ENCODE results near the gene ZNF384. TPM values are rescaled to one million over a fixed set of nuclear protein-coding genes. Genes with fewer than 3 reads are reported as not detected.
A peak's percentile ranks its signal among the peaks of the same experiment; 100 is the strongest.

Gene ZNF384
- total and polyA plus RNA-seq, 10 of the 15 experiments (the other 5 are each of a cell fraction or from before 2014, with no cell fraction given): 0.46 to 81.5 (median 30.5) TPM

DNA sequence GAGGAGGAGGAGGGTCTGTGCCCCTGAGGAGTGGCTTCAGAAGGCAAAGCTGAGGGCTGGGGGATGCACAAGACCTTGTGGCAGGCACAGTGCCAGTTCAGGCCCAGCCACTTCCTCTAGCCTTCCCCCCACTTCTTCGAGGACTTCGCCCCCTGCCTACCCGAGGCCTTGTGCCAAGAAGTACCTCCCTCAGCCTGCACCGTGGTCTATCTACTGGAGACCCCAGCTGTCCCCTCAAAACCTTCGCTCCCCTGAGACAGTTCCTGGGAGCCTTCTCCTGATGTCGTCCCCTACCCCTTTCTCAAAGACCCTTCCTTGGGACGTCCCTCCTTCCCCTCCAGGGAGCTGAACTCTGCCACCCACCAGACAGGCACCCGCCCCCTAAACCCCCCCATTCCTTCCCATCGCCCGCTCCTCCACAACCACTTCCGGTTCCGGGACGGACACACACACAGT lies 604 bp downstream of the ZNF384 start (continued):
- TF ChIP-seq, protein P1, sequence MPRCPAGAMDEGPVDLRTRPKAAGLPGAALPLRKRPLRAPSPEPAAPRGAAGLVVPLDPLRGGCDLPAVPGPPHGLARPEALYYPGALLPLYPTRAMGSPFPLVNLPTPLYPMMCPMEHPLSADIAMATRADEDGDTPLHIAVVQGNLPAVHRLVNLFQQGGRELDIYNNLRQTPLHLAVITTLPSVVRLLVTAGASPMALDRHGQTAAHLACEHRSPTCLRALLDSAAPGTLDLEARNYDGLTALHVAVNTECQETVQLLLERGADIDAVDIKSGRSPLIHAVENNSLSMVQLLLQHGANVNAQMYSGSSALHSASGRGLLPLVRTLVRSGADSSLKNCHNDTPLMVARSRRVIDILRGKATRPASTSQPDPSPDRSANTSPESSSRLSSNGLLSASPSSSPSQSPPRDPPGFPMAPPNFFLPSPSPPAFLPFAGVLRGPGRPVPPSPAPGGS (IDR thresholded peaks at IDR 0.05; ENCODE audit: borderline replicate concordance, insufficient read depth, low read depth, low read length, poor library complexity, severe bottlenecking): no peak
- no peak for TF ChIP-seq ESRRA (IDR thresholded peaks at IDR 0.05; ENCODE audit: low read length)
- TF ChIP-seq, protein P2, sequence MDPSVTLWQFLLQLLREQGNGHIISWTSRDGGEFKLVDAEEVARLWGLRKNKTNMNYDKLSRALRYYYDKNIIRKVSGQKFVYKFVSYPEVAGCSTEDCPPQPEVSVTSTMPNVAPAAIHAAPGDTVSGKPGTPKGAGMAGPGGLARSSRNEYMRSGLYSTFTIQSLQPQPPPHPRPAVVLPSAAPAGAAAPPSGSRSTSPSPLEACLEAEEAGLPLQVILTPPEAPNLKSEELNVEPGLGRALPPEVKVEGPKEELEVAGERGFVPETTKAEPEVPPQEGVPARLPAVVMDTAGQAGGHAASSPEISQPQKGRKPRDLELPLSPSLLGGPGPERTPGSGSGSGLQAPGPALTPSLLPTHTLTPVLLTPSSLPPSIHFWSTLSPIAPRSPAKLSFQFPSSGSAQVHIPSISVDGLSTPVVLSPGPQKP (IDR thresholded peaks at IDR 0.05; ENCODE audit: low read depth, low read length): peak; percentile 71
- no peak for TF ChIP-seq CHD1 (IDR thresholded peaks at IDR 0.05; ENCODE audit: low read depth, low read length)
- TF ChIP-seq ATF7 (IDR thresholded peaks at IDR 0.05; ENCODE audit: low read depth): no peak
- no peak for TF ChIP-seq BMI1 (IDR thresholded peaks at IDR 0.05; ENCODE audit: borderline replicate concordance)
- TF ChIP-seq, protein P3, sequence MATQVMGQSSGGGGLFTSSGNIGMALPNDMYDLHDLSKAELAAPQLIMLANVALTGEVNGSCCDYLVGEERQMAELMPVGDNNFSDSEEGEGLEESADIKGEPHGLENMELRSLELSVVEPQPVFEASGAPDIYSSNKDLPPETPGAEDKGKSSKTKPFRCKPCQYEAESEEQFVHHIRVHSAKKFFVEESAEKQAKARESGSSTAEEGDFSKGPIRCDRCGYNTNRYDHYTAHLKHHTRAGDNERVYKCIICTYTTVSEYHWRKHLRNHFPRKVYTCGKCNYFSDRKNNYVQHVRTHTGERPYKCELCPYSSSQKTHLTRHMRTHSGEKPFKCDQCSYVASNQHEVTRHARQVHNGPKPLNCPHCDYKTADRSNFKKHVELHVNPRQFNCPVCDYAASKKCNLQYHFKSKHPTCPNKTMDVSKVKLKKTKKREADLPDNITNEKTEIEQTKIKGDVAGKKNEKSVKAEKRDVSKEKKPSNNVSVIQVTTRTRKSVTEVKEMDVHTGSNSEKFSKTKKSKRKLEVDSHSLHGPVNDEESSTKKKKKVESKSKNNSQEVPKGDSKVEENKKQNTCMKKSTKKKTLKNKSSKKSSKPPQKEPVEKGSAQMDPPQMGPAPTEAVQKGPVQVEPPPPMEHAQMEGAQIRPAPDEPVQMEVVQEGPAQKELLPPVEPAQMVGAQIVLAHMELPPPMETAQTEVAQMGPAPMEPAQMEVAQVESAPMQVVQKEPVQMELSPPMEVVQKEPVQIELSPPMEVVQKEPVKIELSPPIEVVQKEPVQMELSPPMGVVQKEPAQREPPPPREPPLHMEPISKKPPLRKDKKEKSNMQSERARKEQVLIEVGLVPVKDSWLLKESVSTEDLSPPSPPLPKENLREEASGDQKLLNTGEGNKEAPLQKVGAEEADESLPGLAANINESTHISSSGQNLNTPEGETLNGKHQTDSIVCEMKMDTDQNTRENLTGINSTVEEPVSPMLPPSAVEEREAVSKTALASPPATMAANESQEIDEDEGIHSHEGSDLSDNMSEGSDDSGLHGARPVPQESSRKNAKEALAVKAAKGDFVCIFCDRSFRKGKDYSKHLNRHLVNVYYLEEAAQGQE (IDR thresholded peaks at IDR 0.05; ENCODE audit: low read depth, low read length): no peak
- TF ChIP-seq SMARCA5 (IDR thresholded peaks at IDR 0.05): peak; percentile 6; the same call in 1 of the 2 replicates
- TF ChIP-seq ASH2L (IDR thresholded peaks at IDR 0.05; ENCODE audit: borderline replicate concordance, low read depth): no peak
- TF ChIP-seq, protein P4, sequence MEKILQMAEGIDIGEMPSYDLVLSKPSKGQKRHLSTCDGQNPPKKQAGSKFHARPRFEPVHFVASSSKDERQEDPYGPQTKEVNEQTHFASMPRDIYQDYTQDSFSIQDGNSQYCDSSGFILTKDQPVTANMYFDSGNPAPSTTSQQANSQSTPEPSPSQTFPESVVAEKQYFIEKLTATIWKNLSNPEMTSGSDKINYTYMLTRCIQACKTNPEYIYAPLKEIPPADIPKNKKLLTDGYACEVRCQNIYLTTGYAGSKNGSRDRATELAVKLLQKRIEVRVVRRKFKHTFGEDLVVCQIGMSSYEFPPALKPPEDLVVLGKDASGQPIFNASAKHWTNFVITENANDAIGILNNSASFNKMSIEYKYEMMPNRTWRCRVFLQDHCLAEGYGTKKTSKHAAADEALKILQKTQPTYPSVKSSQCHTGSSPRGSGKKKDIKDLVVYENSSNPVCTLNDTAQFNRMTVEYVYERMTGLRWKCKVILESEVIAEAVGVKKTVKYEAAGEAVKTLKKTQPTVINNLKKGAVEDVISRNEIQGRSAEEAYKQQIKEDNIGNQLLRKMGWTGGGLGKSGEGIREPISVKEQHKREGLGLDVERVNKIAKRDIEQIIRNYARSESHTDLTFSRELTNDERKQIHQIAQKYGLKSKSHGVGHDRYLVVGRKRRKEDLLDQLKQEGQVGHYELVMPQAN (conservative IDR thresholded peaks at IDR 0.05): peak; percentile 31; the same call in 1 of the 2 replicates
- 0 out of 2 replicates have a peak, but pooled peaks have one; percentile 52 for TF ChIP-seq HDGF (IDR thresholded peaks at IDR 0.05)
- TF ChIP-seq JUNB (IDR thresholded peaks at IDR 0.05): no peak
- no peak for TF ChIP-seq SUZ12 (IDR thresholded peaks at IDR 0.05; ENCODE audit: unreplicated experiment)
- no peak for TF ChIP-seq POLR2A (IDR thresholded peaks at IDR 0.05; ENCODE audit: low read depth, low read length)
- TF ChIP-seq TBL1XR1 (IDR thresholded peaks at IDR 0.05; ENCODE audit: low read depth, low read length): no peak
- TF ChIP-seq GATAD2B (conservative IDR thresholded peaks at IDR 0.05; ENCODE audit: low read depth): no peak
